Measurements from ENCODE around the gene HDGF. TPM values are rescaled to one million over a fixed set of nuclear protein-coding genes. Genes with fewer than 3 reads are reported as not detected.

HDGF gene
- total and polyA plus RNA-seq, 2 of the 8 experiments (the other 6 are each of a cell fraction or from before 2014, with no cell fraction given) = 145 to 391 TPM

DNA sequence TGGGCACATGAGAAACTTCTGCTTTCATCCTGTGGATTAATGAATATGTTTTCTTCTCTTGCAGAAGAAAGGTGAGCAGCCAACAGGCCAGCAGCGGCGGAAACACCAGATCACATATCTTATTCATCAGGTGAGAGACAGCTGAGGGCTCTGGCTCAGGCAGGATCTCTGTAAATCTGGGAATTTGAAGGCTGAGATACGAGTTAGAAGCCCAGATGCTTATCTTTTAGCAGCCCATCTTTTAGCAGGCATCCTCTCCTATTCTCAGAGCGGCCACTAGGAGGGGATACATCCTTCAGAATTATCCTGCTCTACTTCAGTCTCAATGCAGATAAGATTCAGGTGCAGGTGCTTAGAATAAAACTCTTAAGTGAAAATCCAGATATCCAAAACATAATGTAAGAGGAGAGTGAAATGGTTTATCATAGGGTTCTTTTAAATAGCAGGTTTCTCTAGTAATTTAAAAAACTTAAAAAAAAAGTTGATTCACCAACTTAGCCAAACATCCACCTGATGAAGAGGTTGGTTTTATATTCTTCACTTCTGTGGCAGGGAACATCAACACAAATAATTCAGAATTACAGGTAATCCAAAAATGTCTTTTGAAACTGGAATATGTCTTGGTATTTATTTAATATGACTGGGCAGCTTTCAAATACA, 45.9 kb upstream of the HDGF start:
- H3K79me2 ChIP-seq (ENCODE audit: control insufficient read depth in 1 of 2, insufficient read depth in 2 of 2, low read length in 2 of 2) = no peaks in the 10 kb centered on the region
- FAIRE-seq (peak; percentile 86), DNase-seq (ENCODE audit: low read depth in 1 of 2, low spot score in 2 of 2) (no peak)
- H3K9me3 ChIP-seq (ENCODE audit: insufficient read depth in 2 of 2, low read depth in 1 of 2, low read length in 1 of 2) = no peaks in the 10 kb centered on the region
- no peak overlapping the region for H2BK120ac ChIP-seq (replicated peaks; ENCODE audit: low read depth, low read length)
- H3K23ac ChIP-seq (ENCODE audit: insufficient read length) = no peak overlapping the region
- H3K9ac ChIP-seq (replicated peaks in 1 of 4; ENCODE audit: extremely low read depth in 1 of 4, low read depth in 3 of 4, low read length in 3 of 4) = no peak overlapping the region
- H3K36me3 ChIP-seq (ENCODE audit: control insufficient read depth in 2 of 4, insufficient read depth in 4 of 4, low read length in 3 of 4) = peaks cover 24 to 72% (median 59%) of the 10 kb centered on the region in 4 experiments
- H3K4me1 ChIP-seq (replicated peaks in 1 of 4; ENCODE audit: control insufficient read depth in 3 of 4, insufficient read depth in 4 of 4, low read length in 3 of 4) = no peaks in the 10 kb centered on the region
- H3K56ac ChIP-seq (replicated peaks; ENCODE audit: insufficient read length, low read depth, low read length) = no peak overlapping the region
- no peak overlapping the region for H4K5ac ChIP-seq (ENCODE audit: insufficient read length, low read depth, low read length)
- H3K18ac ChIP-seq (ENCODE audit: extremely low read depth, low read length) = no peak overlapping the region
- H2BK5ac ChIP-seq (ENCODE audit: low read depth, low read length) = no peak overlapping the region
- CTCF ChIA-PET (ENCODE audit: partially characterized antibody) = interaction anchor here (0.6 to 31.8 kb wide), 37 partner anchors 7 to 277 kb away, joined by 3 to 491 read pairs (median 5); partner anchors contain the start of genes INSRR, ISG20L2, METTL25B and NTRK1
- no peak overlapping the region for H2BK20ac ChIP-seq (ENCODE audit: low read length)
- WGBS, 2 experiments (ENCODE audit: extremely low coverage in 1 of 2, insufficient coverage in 1 of 2, insufficient read length in 1 of 2, insufficient replicate concordance in 2 of 2, low coverage in 1 of 2, low lambda C conversion rate in 2 of 2, missing lambda C conversion rate in 1 of 2) = 45% methylated on average over 4 of the region's 4 CpGs; no CpG with 5 or more reads in 1 of the 2 experiments
- H4K8ac ChIP-seq (ENCODE audit: extremely low read depth, insufficient read depth, low read length) = no peak overlapping the region
- no peak overlapping the region for H3K14ac ChIP-seq (ENCODE audit: insufficient read length)
- H4K20me1 ChIP-seq (replicated peaks in 1 of 2; ENCODE audit: control insufficient read depth in 1 of 2, insufficient read depth in 2 of 2, low read length in 2 of 2) = peaks cover 3 to 5% of the 10 kb centered on the region in 2 experiments
- H2AK5ac ChIP-seq (ENCODE audit: low read depth, low read length) = no peak overlapping the region
- H4K91ac ChIP-seq (replicated peaks; ENCODE audit: insufficient read length, low read length) = no peak overlapping the region
- no peak overlapping the region for H3K27ac ChIP-seq (ENCODE audit: low read depth, low read length)
- TF ChIP-seq, protein P1, sequence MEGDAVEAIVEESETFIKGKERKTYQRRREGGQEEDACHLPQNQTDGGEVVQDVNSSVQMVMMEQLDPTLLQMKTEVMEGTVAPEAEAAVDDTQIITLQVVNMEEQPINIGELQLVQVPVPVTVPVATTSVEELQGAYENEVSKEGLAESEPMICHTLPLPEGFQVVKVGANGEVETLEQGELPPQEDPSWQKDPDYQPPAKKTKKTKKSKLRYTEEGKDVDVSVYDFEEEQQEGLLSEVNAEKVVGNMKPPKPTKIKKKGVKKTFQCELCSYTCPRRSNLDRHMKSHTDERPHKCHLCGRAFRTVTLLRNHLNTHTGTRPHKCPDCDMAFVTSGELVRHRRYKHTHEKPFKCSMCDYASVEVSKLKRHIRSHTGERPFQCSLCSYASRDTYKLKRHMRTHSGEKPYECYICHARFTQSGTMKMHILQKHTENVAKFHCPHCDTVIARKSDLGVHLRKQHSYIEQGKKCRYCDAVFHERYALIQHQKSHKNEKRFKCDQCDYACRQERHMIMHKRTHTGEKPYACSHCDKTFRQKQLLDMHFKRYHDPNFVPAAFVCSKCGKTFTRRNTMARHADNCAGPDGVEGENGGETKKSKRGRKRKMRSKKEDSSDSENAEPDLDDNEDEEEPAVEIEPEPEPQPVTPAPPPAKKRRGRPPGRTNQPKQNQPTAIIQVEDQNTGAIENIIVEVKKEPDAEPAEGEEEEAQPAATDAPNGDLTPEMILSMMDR (IDR thresholded peaks at IDR 0.05; ENCODE audit: control extremely low read depth in 1 of 3, insufficient read depth in 1 of 3, low read depth in 1 of 3, low read length in 3 of 3) = peak in 2 of 3 experiments; percentile 84 to 85; a peak in 3 of 4 replicates
- TF ChIP-seq RAD21 (IDR thresholded peaks at IDR 0.05 in 1 of 2, conservative IDR thresholded peaks at IDR 0.05 in 1 of 2; ENCODE audit: low read depth in 2 of 2, low read length in 2 of 2) (peak; percentile 81 to 83), YY1 (IDR thresholded peaks at IDR 0.05; ENCODE audit: low read depth, low read length) (0 out of 2 replicates have a peak, but pooled peaks have one; percentile 22), RXRA (IDR thresholded peaks at IDR 0.05; ENCODE audit: insufficient read depth, low read depth, low read length) (no peak)
- POLR2A ChIA-PET (ENCODE audit: partially characterized antibody) = interaction anchor here (0.7 to 1.4 kb wide), 7 partner anchors 11 to 93 kb away, joined by 3 to 5 read pairs (median 3); no protein-coding TSS in a partner anchor
- no peak overlapping the region for H3K4me3 ChIP-seq (ENCODE audit: extremely low read depth in 1 of 4, insufficient read depth in 2 of 4, low read depth in 3 of 4, low read length in 4 of 4)
- no peaks in the 10 kb centered on the region for H3K79me1 ChIP-seq (ENCODE audit: low read depth, low read length)
- no peak overlapping the region for H2BK12ac ChIP-seq (ENCODE audit: low read depth, low read length)
- H2BK15ac ChIP-seq (ENCODE audit: low read length) = no peak overlapping the region
- no peak overlapping the region for H2AFZ ChIP-seq (ENCODE audit: low read length)
- H3K23me2 ChIP-seq (ENCODE audit: low read depth, low read length) = no peaks in the 10 kb centered on the region
- H3K4ac ChIP-seq (replicated peaks; ENCODE audit: insufficient read length, low read depth, low read length) = no peak overlapping the region
- H3K4me2 ChIP-seq (ENCODE audit: insufficient read depth in 1 of 2, low read depth in 2 of 2, low read length in 2 of 2) = no peak overlapping the region
- H3K27me3 ChIP-seq (replicated peaks in 1 of 4; ENCODE audit: control insufficient read depth in 3 of 4, extremely low read depth in 1 of 4, insufficient read depth in 3 of 4, low read length in 3 of 4) = no peaks in the 10 kb centered on the region

Data from H1 (cell line).